HepG2 (cell line): ENCODE measurements around the gene TMEM127. TPM values are rescaled to one million over a fixed set of nuclear protein-coding genes. Genes with fewer than 3 reads are reported as not detected.
A peak's percentile ranks its signal among the peaks of the same experiment; 100 is the strongest.

Source experiments
- ARNT2 ChIP-seq: sonication (generic); formaldehyde crosslinking; IDR thresholded peaks from 2 replicates; pipeline ENCODE4 v1.8.0; 2022; ENCODE audit warnings: mild to moderate bottlenecking, low read depth, missing genetic modification reagents, moderate library complexity
- ATAD3A ChIP-seq: sonication (generic); formaldehyde crosslinking; IDR thresholded peaks from 2 replicates; pipeline ENCODE4 v1.4.0; 2020; ENCODE audit warnings: missing genetic modification reagents
- CCAR2 ChIP-seq: fragments of 200-400 bp; formaldehyde crosslinking; optimal IDR thresholded peaks from 2 replicates; pipeline ENCODE3; 2018; ENCODE audit warnings: low read depth, mild to moderate bottlenecking, low read length, moderate library complexity
- FOXA3 ChIP-seq: IDR thresholded peaks from 2 replicates; pipeline ENCODE4 v1.6.1; 2016; ENCODE audit warnings: missing genetic modification reagents, missing compliant biosample characterization
- FOXM1 ChIP-seq: sonication (generic); formaldehyde crosslinking; IDR thresholded peaks from 2 replicates; pipeline ENCODE4 v1.5.0; 2020; ENCODE audit warnings: missing genetic modification reagents
- GLMP ChIP-seq: sonication (generic); formaldehyde crosslinking; IDR thresholded peaks from 2 replicates; pipeline ENCODE4 v1.9.0; 2021; ENCODE audit warnings: missing genetic modification reagents, mild to moderate bottlenecking, borderline replicate concordance
- HDAC2 ChIP-seq: sonication (generic); formaldehyde crosslinking; IDR thresholded peaks from 2 replicates; pipeline ENCODE4 v1.4.0; 2020; ENCODE audit warnings: missing genetic modification reagents
- IRF2 ChIP-seq: IDR thresholded peaks from 2 replicates; pipeline ENCODE4 v1.6.1; 2018; ENCODE audit warnings: missing genetic modification reagents, missing compliant biosample characterization
- KDM1A ChIP-seq: IDR thresholded peaks from 2 replicates; pipeline ENCODE4 v1.6.1; 2016; ENCODE audit warnings: missing compliant biosample characterization
- MXD1 ChIP-seq: sonication (generic); formaldehyde crosslinking; IDR thresholded peaks from 2 replicates; pipeline ENCODE4 v1.4.0; 2020; ENCODE audit warnings: mild to moderate bottlenecking, missing genetic modification reagents
- MYNN ChIP-seq: sonication (generic); formaldehyde crosslinking; IDR thresholded peaks from 2 replicates; pipeline ENCODE4 v1.4.0; 2020; ENCODE audit warnings: mild to moderate bottlenecking, low read depth, missing genetic modification reagents
- NR2F6 ChIP-seq, 2 experiments: IDR thresholded peaks; 2 replicates each; pipeline ENCODE4 v1.6.1; 2016; ENCODE audit warnings: antibody characterized with exemption in 1 of 2, mild to moderate bottlenecking in 1 of 2
- POLR2AphosphoS5 ChIP-seq: IDR thresholded peaks from 2 replicates; pipeline ENCODE4 v1.6.1; 2012; ENCODE audit warnings: low read depth, low read length
- SNAPC2 ChIP-seq: sonication (generic); formaldehyde crosslinking; IDR thresholded peaks from 2 replicates; pipeline ENCODE4 v1.8.1; 2022; ENCODE audit warnings: mild to moderate bottlenecking, missing genetic modification reagents
- SOX13 ChIP-seq, 3 experiments: fragments of 450-650 bp in 1 of 3; sonication (generic) in 1 of 3; formaldehyde crosslinking in 1 of 3; IDR thresholded peaks in 2 of 3; conservative IDR thresholded peaks in 1 of 3; 2 replicates each; pipeline versions ENCODE4 v1.5.0 to v1.6.1; 2016 to 2020; ENCODE audit warnings: antibody characterized with exemption in 1 of 3, mild to moderate bottlenecking in 1 of 3, missing compliant biosample characterization in 1 of 3, missing genetic modification reagents in 1 of 3, moderate library complexity in 1 of 3
- TAF15 ChIP-seq: fragments of 200-400 bp; formaldehyde crosslinking; IDR thresholded peaks from one replicate; pipeline ENCODE4 v1.6.1; 2018; ENCODE audit warnings: mild to moderate bottlenecking, low read depth, low read length; ENCODE audit not compliant: poor library complexity, severe bottlenecking
- UBTF ChIP-seq: sonication (generic); formaldehyde crosslinking; IDR thresholded peaks from 2 replicates; pipeline ENCODE4 v1.4.0; 2020; ENCODE audit warnings: mild to moderate bottlenecking, missing genetic modification reagents
- ZFP62 ChIP-seq: sonication (generic); formaldehyde crosslinking; IDR thresholded peaks from 2 replicates; pipeline ENCODE4 v1.4.0; 2020; ENCODE audit warnings: missing genetic modification reagents
- ZNF251 ChIP-seq: sonication (generic); formaldehyde crosslinking; IDR thresholded peaks from 2 replicates; pipeline ENCODE4 v1.9.0; 2021; ENCODE audit warnings: mild to moderate bottlenecking, missing genetic modification reagents
- ZNF414 ChIP-seq: sonication (generic); formaldehyde crosslinking; IDR thresholded peaks from 2 replicates; pipeline ENCODE4 v1.5.0; 2020; ENCODE audit warnings: missing genetic modification reagents
- ZNF572 ChIP-seq: sonication (generic); formaldehyde crosslinking; IDR thresholded peaks from 2 replicates; pipeline ENCODE4 v1.5.1; 2020; ENCODE audit warnings: mild to moderate bottlenecking, missing genetic modification reagents
- ZNF598 ChIP-seq: sonication (generic); formaldehyde crosslinking; IDR thresholded peaks from 2 replicates; pipeline ENCODE4 v1.5.1; 2020; ENCODE audit warnings: mild to moderate bottlenecking, missing genetic modification reagents, borderline replicate concordance
- ZNF75D ChIP-seq: sonication (generic); formaldehyde crosslinking; IDR thresholded peaks from 2 replicates; pipeline ENCODE4 v1.8.1; 2023; ENCODE audit warnings: missing genetic modification reagents, mild to moderate bottlenecking, borderline replicate concordance
- ZNF773 ChIP-seq: sonication (generic); formaldehyde crosslinking; IDR thresholded peaks from 2 replicates; pipeline ENCODE4 v1.4.0; 2020; ENCODE audit warnings: missing genetic modification reagents, borderline replicate concordance
- ZNF780A ChIP-seq: sonication (generic); formaldehyde crosslinking; IDR thresholded peaks from 2 replicates; pipeline ENCODE4 v1.8.0; 2022; ENCODE audit warnings: mild to moderate bottlenecking, missing genetic modification reagents, moderate library complexity
- polyA plus RNA-seq, 8 experiments: library from polyadenylated mRNA; depleted of rRNA in 3 of 8; stranded (reverse) in 7 of 8; unstranded in 1 of 8; fragments of >200 nt; fragmentation: Illumina TruSeq in 4 of 8; extraction: Trizol in 4 of 8; gene quantifications; 2 replicates each; pipeline versions ENCODE4 v1.2.1 to v1.2.3, GENCODE V29; 2011 to 2016; ENCODE audit warnings: low read depth in 4 of 8, missing spikeins in 1 of 8, mixed read lengths in 1 of 8; ENCODE audit not compliant: insufficient read depth in 1 of 8
- total RNA-seq, 5 experiments: library from RNA; depleted of rRNA; stranded (reverse); fragments of >200 nt; fragmentation: Illumina TruSeq; extraction: Trizol; gene quantifications; 2 replicates each; pipeline ENCODE4 v1.2.3, GENCODE V29; 2016; ENCODE audit warnings: low read depth in 1 of 5

The TMEM127 gene
- total and polyA plus RNA-seq, 2 of the 13 experiments (the other 11 are each of a cell fraction or from before 2014, with no cell fraction given): 21.5 to 33.9 TPM

GRCh38 chr2:96208143-96209010 lies 57.4 kb downstream of the TMEM127 start, which contains the start of gene STARD7 (continued):
- TF ChIP-seq ATAD3A (CRISPR knock-in tag) (peak; percentile 77; the same call in 1 of the 2 replicates), ZFP62 (no peak), ZNF572 (CRISPR knock-in tag) (peak; percentile 89; the same call in 1 of the 2 replicates), FOXA3 (CRISPR knock-in tag) (peak; percentile 38; the same call in 1 of the 2 replicates), MXD1 (CRISPR knock-in tag) (peak; percentile 95; the same call in 1 of the 2 replicates), ZNF75D (peak; percentile 90; the same call in 1 of the 2 replicates), GLMP (CRISPR knock-in tag) (no peak), ARNT2 (CRISPR knock-in tag) (peak; percentile 95), ZNF780A (CRISPR knock-in tag) (peak; percentile 90), ZNF251 (CRISPR knock-in tag) (no peak), HDAC2 (CRISPR knock-in tag) (peak; percentile 78), MYNN (peak; percentile 80; the same call in 1 of the 2 replicates), SOX13 (IDR thresholded peaks at IDR 0.05) (peak; percentile 95), SOX13 (CRISPR knock-in tag; conservative IDR thresholded peaks at IDR 0.05 in 1 of 2, IDR thresholded peaks at IDR 0.05 in 1 of 2) (peak; percentile 21 to 63; a peak in 1 of 4 replicates), UBTF (CRISPR knock-in tag) (peak; percentile 78), ZNF414 (CRISPR knock-in tag) (0 out of 2 replicates have a peak, but pooled peaks have one; percentile 77), ZNF773 (CRISPR knock-in tag) (peak; percentile 7; the same call in 1 of the 2 replicates), TAF15 (peak; percentile 91), KDM1A (CRISPR knock-in tag) (0 out of 2 replicates have a peak, but pooled peaks have one; percentile 29), FOXM1 (CRISPR knock-in tag) (no peak), NR2F6 (IDR thresholded peaks at IDR 0.05) (no peak), NR2F6 (CRISPR knock-in tag; IDR thresholded peaks at IDR 0.05) (peak; percentile 65; the same call in 1 of the 2 replicates), ZNF598 (peak; percentile 94), SNAPC2 (CRISPR knock-in tag) (peak; percentile 80), CCAR2 (no peak), POLR2AphosphoS5 (peak; percentile 97), IRF2 (CRISPR knock-in tag) (peak; percentile 52; the same call in 1 of the 2 replicates)
